ENCODE results near the gene KCNIP2.

Gene KCNIP2

GRCh38 chr10:101851411-101852116 is 8.0 kb upstream of the KCNIP2 start:
- FAIRE-seq, result no peak

- FAIRE-seq, result no peak
Measured at GRCh38 chr10:101850749-101851148, 7.1 kb upstream of the KCNIP2 start.

DNA sequence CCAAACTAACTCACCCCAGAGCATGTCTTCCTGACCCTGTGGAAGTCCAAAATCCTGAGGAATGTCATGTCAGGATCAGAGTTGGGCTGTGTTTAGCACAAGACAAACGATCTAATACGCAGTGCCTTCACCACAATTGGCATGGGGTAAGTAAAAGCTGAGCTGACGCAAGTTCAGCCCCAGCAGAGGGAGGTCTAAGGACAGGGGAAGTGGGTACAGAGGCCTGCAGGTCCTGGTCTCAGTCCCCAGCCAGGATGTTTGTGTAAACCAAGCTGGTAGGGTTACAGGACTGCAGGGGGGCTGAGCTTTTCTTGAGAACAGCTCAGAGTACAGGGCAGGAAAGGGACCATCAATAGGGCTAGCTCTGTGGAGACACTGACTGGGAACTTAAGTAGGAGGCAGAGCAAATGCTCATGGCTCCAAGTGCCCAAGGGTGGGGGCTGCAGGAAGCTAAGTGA is 5.3 kb upstream of the KCNIP2 start:
- FAIRE-seq, result no peak

DNA sequence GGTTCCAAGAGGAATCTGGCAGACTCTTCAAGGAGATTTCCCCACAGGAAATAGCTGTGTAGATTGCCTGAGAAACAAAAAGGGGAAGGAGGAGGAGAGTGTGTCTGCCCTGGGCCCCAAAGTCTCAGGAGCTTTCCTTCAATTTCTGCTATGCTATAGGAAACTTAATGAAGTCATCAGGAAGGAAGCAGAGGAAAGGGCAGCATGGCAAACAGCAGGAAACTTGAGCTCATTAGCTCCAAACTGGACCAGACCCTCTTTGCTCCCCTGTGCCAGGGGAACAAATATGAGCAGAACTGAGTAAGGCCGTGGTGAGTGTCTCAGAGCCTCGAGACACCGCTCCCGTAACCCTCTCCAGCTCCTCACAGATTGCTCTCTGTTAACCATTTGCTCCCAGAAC is 4.8 kb upstream of the KCNIP2 start:
- FAIRE-seq, result no peak

GRCh38 chr10:101845893-101846292 is 2.3 kb upstream of the KCNIP2 start:
- no peak for FAIRE-seq

DNA sequence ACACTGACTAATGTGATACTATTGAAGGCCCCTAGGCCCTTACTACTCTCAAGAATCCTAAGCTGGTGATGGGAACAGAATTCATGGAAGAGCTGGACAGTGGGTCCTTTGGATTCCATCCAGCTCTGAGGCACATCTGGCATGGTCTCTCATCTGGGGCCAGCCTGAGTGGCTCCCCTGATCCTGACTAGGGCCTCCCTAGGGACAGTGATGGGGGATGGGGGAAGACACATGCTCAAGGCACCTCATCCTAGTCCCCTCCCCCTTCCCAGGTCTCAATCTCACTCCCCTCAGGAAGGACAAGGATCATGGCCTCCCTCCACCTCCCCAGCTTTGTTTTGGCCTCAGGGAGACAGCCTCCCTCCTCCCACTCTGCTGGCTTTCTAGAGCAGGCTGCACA is 1.8 kb downstream of the KCNIP2 start:
- no peak for FAIRE-seq

- no peak for FAIRE-seq
Measured at GRCh38 chr10:101840741-101841453, 2.7 kb downstream of the KCNIP2 start.

- FAIRE-seq, result no peak
Measured at GRCh38 chr10:101840102-101840684, 3.4 kb downstream of the KCNIP2 start.

DNA sequence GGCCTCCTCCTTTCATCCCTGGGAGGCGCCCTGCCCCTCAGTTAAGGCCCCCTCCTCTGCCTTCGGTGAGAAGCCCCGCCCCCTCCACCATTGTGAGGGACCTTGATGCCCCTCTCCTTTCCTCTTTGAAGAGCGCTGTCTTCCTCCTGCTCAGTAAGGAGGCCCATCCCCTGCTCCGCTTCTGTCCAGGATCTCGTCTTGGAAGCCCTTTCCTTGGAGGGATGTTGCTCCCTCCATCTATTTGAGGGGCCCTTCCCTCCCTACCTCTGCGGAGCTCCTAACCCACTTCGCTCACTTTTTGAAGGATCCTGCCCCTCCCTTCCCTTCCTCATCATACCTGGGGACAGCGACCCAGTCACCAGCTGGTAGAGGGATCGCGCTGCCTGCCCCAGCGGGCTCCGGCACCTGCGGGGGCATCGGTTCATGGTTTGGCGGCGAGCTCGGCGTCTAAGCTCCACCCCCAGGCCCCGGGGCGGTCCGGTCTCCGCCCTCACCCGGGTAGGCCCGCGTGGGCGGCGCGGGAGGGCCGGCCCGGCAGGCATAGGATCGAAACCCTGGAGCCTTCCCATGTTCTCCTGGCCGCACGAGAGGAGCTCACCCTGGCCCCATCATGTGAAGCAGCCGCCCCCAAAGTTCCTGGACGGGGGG is 4.1 kb downstream of the KCNIP2 start:
- no peak for FAIRE-seq

DNA sequence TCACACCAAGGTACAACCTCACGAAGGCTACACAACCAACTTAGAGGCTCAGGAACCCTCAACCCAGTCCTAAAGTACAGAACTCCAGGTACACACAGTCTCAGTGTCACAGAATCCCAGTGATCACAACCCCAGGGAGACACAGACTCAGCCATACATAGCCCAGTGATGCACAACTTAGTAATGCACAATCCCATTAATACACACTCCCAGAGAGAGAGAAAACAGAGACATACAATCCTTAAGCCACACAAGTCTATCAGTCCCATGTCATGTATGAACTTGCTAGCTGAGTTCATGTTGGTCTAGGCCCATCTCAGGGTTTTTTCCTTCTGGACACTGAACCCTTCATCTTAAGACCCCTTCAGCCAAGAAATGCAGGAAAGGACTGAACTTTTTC is 4.6 kb downstream of the KCNIP2 start:
- no peak for FAIRE-seq

GRCh38 chr10:101838416-101838970 is 5.1 kb downstream of the KCNIP2 start:
- FAIRE-seq, result no peak

DNA sequence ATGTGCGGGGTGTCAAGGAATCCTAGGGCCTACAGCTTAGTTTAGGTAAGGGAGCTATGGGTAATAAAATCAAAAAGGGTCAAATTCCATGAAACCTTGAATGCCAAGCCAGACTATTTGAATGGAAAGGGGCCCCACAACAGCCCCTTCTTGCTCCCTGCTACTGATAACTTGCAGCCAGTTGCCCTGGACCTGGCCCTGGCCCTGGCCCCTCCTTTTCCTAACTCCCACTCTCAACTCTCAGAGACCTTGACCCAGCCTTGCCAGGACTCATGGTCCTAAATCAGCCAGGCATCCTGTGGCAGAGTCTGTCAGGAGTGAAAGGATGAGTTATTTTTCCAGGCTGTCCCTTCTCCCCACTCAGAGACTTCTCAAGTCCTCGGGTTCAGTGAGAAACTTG is 5.9 kb downstream of the KCNIP2 start:
- no peak for FAIRE-seq

- FAIRE-seq, result no peak
Measured at GRCh38 chr10:101835362-101835761, 8.2 kb downstream of the KCNIP2 start.

GRCh38 chr10:101834341-101834740 is 9.3 kb downstream of the KCNIP2 start:
- FAIRE-seq, result no peak

DNA sequence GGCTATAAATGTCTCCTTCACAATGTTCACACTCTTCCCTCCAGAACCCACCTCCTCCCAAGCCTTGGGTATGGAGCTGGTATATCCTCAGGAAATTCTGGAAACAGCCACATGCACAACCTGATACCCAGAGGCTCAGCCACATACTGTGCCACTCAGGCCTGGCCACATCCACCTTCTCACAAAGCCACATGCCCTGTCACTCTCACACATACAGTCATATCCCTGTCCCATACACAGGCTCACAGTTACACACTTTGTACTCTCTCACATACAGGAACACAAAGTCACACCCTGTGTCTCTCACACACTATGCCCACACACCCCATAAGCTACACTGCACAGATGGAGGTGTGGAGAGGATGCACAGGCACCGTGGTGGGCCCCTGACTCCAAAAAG is 10.1 kb downstream of the KCNIP2 start:
- no peak for FAIRE-seq

DNA sequence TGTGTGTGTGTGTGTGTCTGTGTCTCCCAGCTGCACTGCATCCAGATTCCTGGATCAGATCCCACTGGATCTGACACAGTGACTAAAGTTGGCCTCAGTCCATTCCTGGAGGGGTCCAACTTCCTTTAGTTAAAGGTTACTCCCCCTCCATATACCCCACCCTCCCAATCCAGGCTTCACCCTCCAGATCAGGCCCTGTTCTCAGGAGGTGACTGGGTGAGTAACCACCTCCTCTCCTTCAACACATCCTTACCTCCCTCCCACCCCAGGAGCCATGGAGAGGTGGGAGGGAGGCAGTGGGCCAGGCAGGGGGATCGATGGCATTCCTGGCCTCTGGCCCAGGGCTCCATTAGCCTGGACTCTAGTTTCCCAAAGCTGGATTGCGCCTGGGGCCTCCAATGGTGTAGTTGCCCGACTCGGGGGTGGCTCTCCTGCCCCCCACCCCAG is 11.3 kb downstream of the KCNIP2 start:
- FAIRE-seq, result no peak

DNA sequence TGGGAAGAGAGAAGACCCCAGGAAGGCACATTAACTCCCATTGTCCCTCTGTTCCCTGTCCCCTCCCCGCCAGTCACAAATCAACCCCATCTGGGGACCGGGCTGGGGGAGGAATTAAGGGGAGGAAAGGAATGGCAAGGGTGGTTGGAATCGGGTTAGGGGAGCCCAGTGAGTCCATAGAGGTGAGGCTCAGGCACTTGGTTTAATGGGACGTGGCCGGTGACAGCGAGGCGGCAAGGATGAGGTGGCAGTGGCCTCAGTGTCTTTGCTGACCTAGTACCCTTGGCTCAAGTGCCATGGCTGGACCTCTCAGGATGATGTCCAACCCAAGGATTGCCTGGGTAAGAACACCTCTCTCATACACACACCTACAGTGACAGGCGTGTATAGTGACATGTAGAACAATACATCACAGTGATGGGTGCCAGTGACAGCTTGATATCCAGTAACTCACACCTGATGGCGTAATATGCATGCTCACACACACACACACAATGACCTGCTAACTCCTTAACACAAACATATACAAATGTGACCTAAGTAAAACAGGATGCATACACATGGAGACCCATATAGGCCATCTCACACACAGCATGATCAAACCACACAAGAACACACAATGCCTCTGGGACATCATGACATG is 12.3 kb downstream of the KCNIP2 start:
- no peak for FAIRE-seq

DNA sequence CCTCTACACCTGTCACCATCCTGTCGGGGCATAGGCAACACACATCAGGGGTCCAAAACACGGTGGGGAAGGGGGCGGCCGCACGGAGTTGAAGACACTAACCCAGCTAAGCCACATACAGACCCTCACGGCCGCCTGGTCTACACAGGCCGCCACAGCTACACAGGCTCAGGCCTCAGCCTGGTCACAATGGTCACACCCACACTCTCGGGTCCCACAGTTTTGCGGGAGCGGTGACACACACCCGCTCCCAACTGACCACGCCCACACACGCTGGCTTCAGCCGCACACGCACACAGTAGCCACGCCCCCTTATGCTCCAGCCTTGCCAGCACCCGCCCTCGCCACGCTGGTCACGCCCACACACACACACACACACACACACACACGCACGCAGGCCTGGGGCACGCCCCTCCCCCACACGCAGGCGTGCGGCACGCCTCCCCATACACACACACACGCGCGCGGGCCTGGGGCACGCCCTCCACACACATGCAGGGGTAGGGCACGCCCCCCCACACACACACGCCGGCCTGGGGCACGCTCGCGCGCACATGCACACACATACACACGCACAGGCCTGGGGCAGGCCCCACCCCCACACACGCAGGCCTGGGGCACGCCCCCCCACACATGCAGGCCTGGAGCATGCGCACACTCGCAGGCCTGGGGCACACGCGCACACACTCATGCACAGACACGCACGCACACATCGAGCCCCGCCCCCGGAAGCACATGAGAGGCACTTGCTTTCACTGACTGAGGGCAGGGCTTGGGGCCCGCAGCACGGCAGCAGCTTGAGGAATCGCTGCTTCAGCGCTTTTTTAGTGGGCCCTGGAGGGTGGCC is 13.1 kb downstream of the KCNIP2 start:
- FAIRE-seq, result no peak

DNA sequence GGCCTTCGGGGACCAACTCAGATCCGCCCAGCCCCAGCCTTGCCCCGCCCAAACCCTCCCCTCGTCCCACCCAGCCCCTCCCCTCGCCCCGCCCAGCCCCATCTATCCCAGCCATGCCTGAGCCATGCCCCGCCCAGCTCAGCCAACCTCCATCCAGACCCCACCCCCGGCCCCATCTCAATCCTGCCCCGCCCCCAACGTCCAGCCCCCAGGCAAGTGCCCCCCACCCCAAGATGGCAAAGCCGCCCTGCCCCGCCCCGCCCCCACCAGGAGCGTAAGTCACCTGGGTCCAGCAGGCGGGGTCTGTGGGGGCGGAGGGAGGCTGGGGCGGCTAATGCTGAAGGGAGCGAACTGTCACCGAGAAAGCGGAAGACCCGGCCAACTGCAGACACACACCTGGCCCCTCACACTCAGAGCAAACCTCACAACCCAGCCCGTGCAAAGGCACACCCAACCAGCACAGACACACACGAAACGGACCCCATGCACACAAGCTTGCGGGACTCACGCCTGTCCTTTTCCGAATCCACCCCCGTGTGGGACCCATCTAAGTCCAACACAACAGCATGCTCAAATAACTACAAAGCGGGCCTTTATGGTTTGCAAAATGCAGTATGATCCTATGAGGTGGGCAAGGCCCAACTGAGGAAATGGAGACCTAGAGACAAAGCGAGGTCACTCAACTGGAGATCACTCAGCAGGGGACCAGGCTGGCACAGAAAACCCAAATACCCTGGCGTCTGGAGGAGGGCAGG is 13.9 kb downstream of the KCNIP2 start:
- FAIRE-seq, result no peak

GRCh38 chr10:101828766-101829551 is 14.6 kb downstream of the KCNIP2 start:
- no peak for FAIRE-seq
